Endothelial cell (in vitro differentiated cells): Measurements from ENCODE around the gene UBASH3A. TPM values are rescaled to one million over a fixed set of nuclear protein-coding genes. Genes with fewer than 3 reads are reported as not detected.

Experiments used
- DNase-seq: peaks from one replicate; pipeline ENCODE4 v3.0.0; 2021; ENCODE audit warnings: low spot score
- H3K27ac Mint-ChIP-seq: one replicate; pipeline ENCODE4 v1.8.0; 2021; ENCODE audit warnings: mixed read lengths, inconsistent platforms; ENCODE audit not compliant: unreplicated experiment
- H3K27me3 Mint-ChIP-seq: one replicate; pipeline ENCODE4 v1.8.0; 2021; ENCODE audit warnings: mild to moderate bottlenecking, moderate library complexity, mixed read lengths, inconsistent platforms; ENCODE audit not compliant: unreplicated experiment
- H3K36me3 Mint-ChIP-seq: one replicate; pipeline ENCODE4 v1.8.0; 2021; ENCODE audit warnings: mild to moderate bottlenecking, low read depth, mixed read lengths, inconsistent platforms; ENCODE audit not compliant: unreplicated experiment
- H3K4me1 Mint-ChIP-seq: one replicate; pipeline ENCODE4 v1.8.0; 2021; ENCODE audit warnings: mild to moderate bottlenecking, mixed read lengths, inconsistent platforms; ENCODE audit not compliant: unreplicated experiment
- H3K4me3 Mint-ChIP-seq: one replicate; pipeline ENCODE4 v1.8.0; 2021; ENCODE audit warnings: mild to moderate bottlenecking, mixed read lengths, inconsistent platforms; ENCODE audit not compliant: unreplicated experiment
- H3K9me3 Mint-ChIP-seq: one replicate; pipeline ENCODE4 v1.8.0; 2021; ENCODE audit warnings: mixed read lengths, inconsistent platforms; ENCODE audit not compliant: unreplicated experiment
- CTCF ChIP-seq: fragments of 200-600 bp; sonication (generic); IDR thresholded peaks from one replicate; pipeline ENCODE4 v1.5.0; 2021; ENCODE audit warnings: antibody characterized with exemption; ENCODE audit not compliant: unreplicated experiment
- total RNA-seq: library from RNA; stranded (reverse); fragmentation: NEBNext Ultra II Directional; extraction: Animal tissue kit (Norgen Biotek cat#: 25700); gene quantifications from one replicate; pipeline ENCODE4 v1.2.1, GENCODE V29; 2021; ENCODE audit not compliant: unreplicated experiment

The UBASH3A gene
- total RNA-seq, 1 donor from 2014 or later = not detected

- no peaks in the 10 kb centered on the region for H3K4me1 Mint-ChIP-seq
- peak overlapping the region; percentile 57 for H3K27ac Mint-ChIP-seq
- TF ChIP-seq CTCF = no peak
Observed at GRCh38 chr21:42373908-42374455, 29.7 kb upstream of the UBASH3A start.

GRCh38 chr21:42374457-42374856, 29.2 kb upstream of the UBASH3A start:
- DNase-seq = no peak
- no peak overlapping the region for H3K4me3 Mint-ChIP-seq
- H3K9me3 Mint-ChIP-seq = no peaks in the 10 kb centered on the region
- no peak for TF ChIP-seq CTCF
- no peaks in the 10 kb centered on the region for H3K36me3 Mint-ChIP-seq
- H3K27me3 Mint-ChIP-seq = peaks cover 21% of the 10 kb centered on the region
- peak overlapping the region; percentile 57 for H3K27ac Mint-ChIP-seq
- no peaks in the 10 kb centered on the region for H3K4me1 Mint-ChIP-seq

More at GRCh38 chr21:42373908-42374455, 29.7 kb upstream of the UBASH3A start:
- DNase-seq = no peak
- Mint-ChIP-seq H3K4me3 (no peak overlapping the region), H3K27me3 (peaks cover 21% of the 10 kb centered on the region), H3K9me3 (no peaks in the 10 kb centered on the region), H3K36me3 (peaks cover 4% of the 10 kb centered on the region)

GRCh38 chr21:42374864-42375499, 28.7 kb upstream of the UBASH3A start:
- Mint-ChIP-seq H3K4me1 (no peaks in the 10 kb centered on the region), H3K27me3 (peaks cover 21% of the 10 kb centered on the region), H3K27ac (no peak overlapping the region), H3K9me3 (no peaks in the 10 kb centered on the region), H3K4me3 (no peak overlapping the region), H3K36me3 (no peaks in the 10 kb centered on the region)
- TF ChIP-seq CTCF = no peak
- no peak for DNase-seq

GRCh38 chr21:42375506-42375905, 28.2 kb upstream of the UBASH3A start:
- TF ChIP-seq CTCF = no peak

GRCh38 chr21:42375966-42376337, 27.8 kb upstream of the UBASH3A start:
- Mint-ChIP-seq H3K27me3 (peaks cover 21% of the 10 kb centered on the region), H3K4me1 (no peaks in the 10 kb centered on the region), H3K4me3 (no peak overlapping the region), H3K9me3 (no peaks in the 10 kb centered on the region), H3K36me3 (no peaks in the 10 kb centered on the region), H3K27ac (no peak overlapping the region)
- DNase-seq = no peak
- TF ChIP-seq CTCF = no peak

More at GRCh38 chr21:42375506-42375905, 28.2 kb upstream of the UBASH3A start:
- no peak overlapping the region for H3K27ac Mint-ChIP-seq
- no peak overlapping the region for H3K4me3 Mint-ChIP-seq
- peaks cover 21% of the 10 kb centered on the region for H3K27me3 Mint-ChIP-seq
- DNase-seq = no peak
- H3K4me1 Mint-ChIP-seq = no peaks in the 10 kb centered on the region
- no peaks in the 10 kb centered on the region for H3K9me3 Mint-ChIP-seq
- H3K36me3 Mint-ChIP-seq = no peaks in the 10 kb centered on the region
